Sigmoid colon (tissue), 7 donors: ENCODE results near the gene MSL2. TPM values are rescaled to one million over a fixed set of nuclear protein-coding genes. Genes with fewer than 3 reads are reported as not detected.
"Not testable (repeated sequence)": the region's sequence is repeated elsewhere in the genome, so short reads cannot be mapped to it uniquely, and the experiment has no call there.

Experiments
- DNase-seq: peaks from one replicate; pipeline ENCODE4 v3.0.0-alpha.2; 2019
- H3K27ac ChIP-seq, 4 donors: fragments of 200-600 bp; sonication (generic); one replicate each; pipeline ENCODE4 v1.5.1; 2016 to 2019; ENCODE audit warnings: mild to moderate bottlenecking in 1 of 4
- H3K27me3 ChIP-seq, 3 donors: fragments of 200-600 bp; sonication (generic); one replicate each; pipeline ENCODE4 v1.5.1; 2019; ENCODE audit warnings: mild to moderate bottlenecking in 1 of 3
- H3K36me3 ChIP-seq, 4 donors: fragments of 200-600 bp; sonication (generic); one replicate each; pipeline ENCODE4 v1.5.1; 2016 to 2019
- H3K4me1 ChIP-seq, 4 donors: fragments of 200-600 bp; sonication (generic); one replicate each; pipeline ENCODE4 v1.5.1; 2017 to 2019
- H3K4me3 ChIP-seq, 4 donors: fragments of 200-600 bp; sonication (generic); one replicate each; pipeline ENCODE4 v1.5.1; 2017 to 2019; ENCODE audit warnings: mild to moderate bottlenecking in 2 of 4, moderate library complexity in 1 of 4
- H3K9me3 ChIP-seq, 4 donors: fragments of 200-600 bp in 3 of 4; sonication (generic) in 3 of 4; one replicate each; pipeline versions ENCODE4 v1.5.1 to v1.6.1; 2013 to 2019
- EP300 ChIP-seq, 4 donors: sonication (generic); formaldehyde crosslinking; IDR thresholded peaks; one replicate each; pipeline ENCODE4 v1.6.1; 2017; ENCODE audit warnings: antibody characterized with exemption in 4 of 4
- POLR2A ChIP-seq, 2 donors: fragments of 450-650 bp; IDR thresholded peaks; one replicate each; pipeline ENCODE4 v1.6.1; 2016; ENCODE audit warnings: antibody characterized with exemption in 2 of 2, mild to moderate bottlenecking in 2 of 2, moderate library complexity in 2 of 2
- POLR2AphosphoS5 ChIP-seq, 4 donors: sonication (generic); formaldehyde crosslinking; IDR thresholded peaks; one replicate each; pipeline ENCODE4 v1.6.1; 2017; ENCODE audit warnings: antibody characterized with exemption in 4 of 4
- WGBS, 2 donors: extraction: QIAGEN DNeasy Blood & Tissue Kit; methylation state at CpG; one replicate each; pipeline ENCODE4 v1.1.7; 2013; 5-methylcytosine and 5-hydroxymethylcytosine counted together
- intact Hi-C: fragments of 100-400 bp; cut with DNase I; formaldehyde crosslinking; loops from one replicate; pipeline ENCODE4 v1.15.1; 2023
- polyA plus RNA-seq, 3 donors: library from polyadenylated mRNA; stranded (reverse); fragments of 200-250 nt; gene quantifications; one replicate each; pipeline ENCODE4 v1.2.3, GENCODE V29; 2013
- total RNA-seq, 4 donors: library from RNA; depleted of rRNA; stranded (reverse); fragments of >200 nt; gene quantifications; one replicate each; pipeline ENCODE4 v1.1.0, GENCODE V29; 2016
- TF ChIP-seq, protein P1 (sequence below), 4 experiments: fragments of 450-650 bp in 3 of 4; fragments of 200-600 bp in 1 of 4; IDR thresholded peaks; one replicate each; pipeline ENCODE4 v1.5.1; 2016 to 2019; ENCODE audit warnings: antibody characterized with exemption in 4 of 4, mild to moderate bottlenecking in 3 of 4, moderate library complexity in 2 of 4
- donor health status: healthy with polysubstance abuse.
- donor health status: Bipolar disorder and iron deficiency.
- donor health status: healthy.

Gene MSL2
- total and polyA plus RNA-seq, 7 donors = 3.2 to 23.9 (median 18.7) TPM

DNA sequence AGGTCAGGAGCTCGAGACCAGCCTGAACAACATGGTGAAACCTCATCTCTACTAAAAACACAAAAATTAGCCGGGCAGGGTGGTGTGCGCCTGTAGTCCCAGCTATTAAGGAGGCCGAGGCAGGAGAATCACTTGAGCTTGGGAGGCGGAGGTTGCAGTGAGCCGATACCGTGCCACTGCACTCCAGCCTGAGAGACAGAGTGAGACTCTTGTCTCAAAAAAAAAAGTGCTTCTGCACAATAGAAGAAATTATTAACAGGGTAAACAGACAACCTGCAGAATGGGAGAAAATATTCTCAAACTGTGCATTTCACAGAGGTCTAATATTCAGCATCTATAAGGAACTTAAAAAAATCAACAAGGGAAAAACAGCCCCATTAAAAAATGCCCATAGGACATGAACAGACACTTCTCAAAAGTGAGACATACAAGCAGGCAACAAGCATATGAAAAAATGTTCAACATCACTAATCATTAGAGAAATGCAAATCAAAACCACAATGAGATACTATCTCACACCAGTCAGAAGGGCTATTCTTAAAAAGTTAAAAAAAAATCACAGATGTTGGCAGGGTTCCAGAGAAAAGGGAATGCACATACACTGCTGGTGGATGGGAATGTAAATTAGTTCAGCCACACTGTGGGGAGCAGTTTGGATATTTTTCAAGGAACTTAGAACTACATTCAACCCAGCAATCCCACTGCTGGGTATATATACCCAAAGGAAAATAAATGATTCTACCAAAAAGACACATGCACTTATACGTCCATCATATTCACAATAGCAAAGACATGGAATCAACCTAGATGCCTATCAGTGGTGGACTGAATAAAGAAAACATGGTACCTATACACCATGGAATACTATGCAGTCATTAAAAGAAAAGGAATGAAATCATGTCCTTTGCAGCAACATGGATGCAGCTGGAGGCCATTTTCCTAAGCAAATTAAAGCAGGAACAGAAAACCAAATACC is 75.5 kb downstream of the MSL2 start:
- Histone ChIP-seq H3K9me3 (no peaks in the 10 kb centered on the region), H3K27ac (no peak overlapping the region), H3K4me1 (no peaks in the 10 kb centered on the region), H3K4me3 (no peak overlapping the region), H3K36me3 (peaks cover 0 to 16% (median under 1%) of the 10 kb centered on the region in 4 donors), H3K27me3 (no peaks in the 10 kb centered on the region)
- DNase-seq = no peak
- intact Hi-C loops = no loop called here
- 96 to 97% methylated on average over 8 of the region's 8 CpGs for WGBS, 2 donors
- TF ChIP-seq, protein P1, sequence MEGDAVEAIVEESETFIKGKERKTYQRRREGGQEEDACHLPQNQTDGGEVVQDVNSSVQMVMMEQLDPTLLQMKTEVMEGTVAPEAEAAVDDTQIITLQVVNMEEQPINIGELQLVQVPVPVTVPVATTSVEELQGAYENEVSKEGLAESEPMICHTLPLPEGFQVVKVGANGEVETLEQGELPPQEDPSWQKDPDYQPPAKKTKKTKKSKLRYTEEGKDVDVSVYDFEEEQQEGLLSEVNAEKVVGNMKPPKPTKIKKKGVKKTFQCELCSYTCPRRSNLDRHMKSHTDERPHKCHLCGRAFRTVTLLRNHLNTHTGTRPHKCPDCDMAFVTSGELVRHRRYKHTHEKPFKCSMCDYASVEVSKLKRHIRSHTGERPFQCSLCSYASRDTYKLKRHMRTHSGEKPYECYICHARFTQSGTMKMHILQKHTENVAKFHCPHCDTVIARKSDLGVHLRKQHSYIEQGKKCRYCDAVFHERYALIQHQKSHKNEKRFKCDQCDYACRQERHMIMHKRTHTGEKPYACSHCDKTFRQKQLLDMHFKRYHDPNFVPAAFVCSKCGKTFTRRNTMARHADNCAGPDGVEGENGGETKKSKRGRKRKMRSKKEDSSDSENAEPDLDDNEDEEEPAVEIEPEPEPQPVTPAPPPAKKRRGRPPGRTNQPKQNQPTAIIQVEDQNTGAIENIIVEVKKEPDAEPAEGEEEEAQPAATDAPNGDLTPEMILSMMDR (IDR thresholded peaks at IDR 0.05) = no peak
- TF ChIP-seq POLR2AphosphoS5 (IDR thresholded peaks at IDR 0.05) (no peak), POLR2A (IDR thresholded peaks at IDR 0.05) (no peak), EP300 (IDR thresholded peaks at IDR 0.05) (no peak)

DNA sequence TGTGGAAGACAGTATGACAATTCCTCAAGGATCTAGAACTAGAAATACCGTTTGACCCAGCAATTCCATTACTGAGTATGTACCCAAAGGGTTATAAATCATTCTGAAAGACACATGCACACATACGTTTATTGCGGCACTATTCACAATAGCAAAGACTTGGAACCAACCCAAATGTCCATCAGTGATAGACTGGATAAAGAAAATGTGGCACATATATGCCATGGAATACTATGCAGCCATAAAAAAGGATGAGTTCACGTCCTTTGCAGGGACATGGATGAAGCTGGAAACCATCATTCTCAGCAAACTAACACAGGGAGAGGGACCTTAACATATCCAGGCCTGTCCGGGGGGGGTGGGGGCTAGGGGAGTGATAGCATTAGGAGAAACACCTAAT is 76.4 kb downstream of the MSL2 start:
- intact Hi-C loops, DNase-seq: not testable (repeated sequence)

DNA sequence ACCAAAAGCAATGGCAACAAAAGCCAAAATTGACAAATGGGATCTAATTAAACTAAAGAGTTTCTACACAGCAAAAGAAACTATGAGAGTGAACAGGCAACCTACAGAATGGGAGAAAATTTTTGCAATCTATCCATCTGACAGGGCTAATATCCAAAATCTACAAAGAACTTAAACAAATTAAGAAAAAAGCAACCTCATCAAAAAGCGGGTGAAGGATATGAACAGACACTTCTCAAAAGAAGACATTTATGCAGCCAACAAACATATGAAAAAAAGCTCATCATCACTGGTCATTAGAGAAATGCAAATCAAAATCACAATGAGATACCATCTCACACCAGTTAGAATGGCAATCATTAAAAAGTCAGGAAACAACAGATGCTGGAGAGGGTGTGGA is 76.8 kb downstream of the MSL2 start:
- H3K27me3 ChIP-seq, H3K27ac ChIP-seq, H3K4me3 ChIP-seq, intact Hi-C loops, DNase-seq, H3K36me3 ChIP-seq, H3K4me1 ChIP-seq, H3K9me3 ChIP-seq: not testable (repeated sequence)
- WGBS, 2 donors = 98 to 100% methylated on average over 1 of the region's 1 CpG

More for the DNA sequence above, 76.4 kb downstream of the MSL2 start:
- not testable (repeated sequence) for H3K27ac ChIP-seq, H3K27me3 ChIP-seq, H3K36me3 ChIP-seq, H3K4me1 ChIP-seq, H3K4me3 ChIP-seq, H3K9me3 ChIP-seq
- WGBS, 2 donors = 83 to 95% methylated on average over 5 of the region's 5 CpGs

DNA sequence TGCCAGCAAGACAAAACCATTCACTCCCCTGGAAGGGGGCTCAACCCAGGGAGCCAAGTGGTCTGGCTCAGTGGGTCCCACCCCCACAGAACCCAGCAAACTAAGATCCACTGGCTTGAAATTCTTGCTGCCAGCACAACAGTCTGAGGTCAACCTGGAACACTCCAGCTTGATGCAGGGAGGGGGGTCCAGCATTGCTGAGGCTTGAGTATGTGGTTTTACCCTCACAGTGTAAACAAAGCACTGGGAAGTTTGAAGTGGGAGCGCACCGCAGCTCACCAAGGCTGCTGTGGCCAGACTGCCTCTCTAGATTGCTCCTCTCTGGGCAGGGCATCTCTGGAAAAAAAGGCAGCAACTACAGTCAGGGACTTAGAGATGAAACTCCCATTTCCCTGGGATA is 81.7 kb downstream of the MSL2 start:
- no peaks in the 10 kb centered on the region for H3K4me1 ChIP-seq
- WGBS, 2 donors = 92 to 93% methylated on average over 2 of the region's 2 CpGs
- peaks cover 0 to 27% (median 0%) of the 10 kb centered on the region in 4 donors for H3K36me3 ChIP-seq
- TF ChIP-seq EP300 (IDR thresholded peaks at IDR 0.05) (no peak), POLR2A (IDR thresholded peaks at IDR 0.05) (no peak), POLR2AphosphoS5 (IDR thresholded peaks at IDR 0.05) (no peak)
- TF ChIP-seq, protein P1 (IDR thresholded peaks at IDR 0.05) = no peak
- no peak overlapping the region for H3K4me3 ChIP-seq
- no peak for DNase-seq
- H3K27me3 ChIP-seq = no peaks in the 10 kb centered on the region
- intact Hi-C loops = no loop called here
- H3K9me3 ChIP-seq = no peaks in the 10 kb centered on the region
- H3K27ac ChIP-seq = no peak overlapping the region

DNA sequence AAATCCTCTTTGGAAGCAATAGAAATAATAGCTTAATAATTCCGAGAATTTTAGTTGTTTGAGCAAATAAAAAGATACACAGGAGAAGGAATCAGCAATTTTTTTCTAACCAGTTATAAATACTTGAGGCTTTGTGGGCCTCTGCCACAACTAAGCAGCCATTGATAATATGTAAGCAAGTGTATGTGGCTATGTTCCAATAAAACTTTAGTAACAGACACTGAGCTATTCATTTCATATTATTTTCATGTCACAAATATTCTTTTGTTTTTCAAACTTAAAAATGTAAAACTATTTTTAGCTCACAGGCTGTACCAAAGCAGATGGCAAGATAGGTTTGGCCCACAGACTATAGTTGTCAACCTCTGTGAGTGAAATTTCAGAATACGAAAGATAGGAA is 85.7 kb downstream of the MSL2 start:
- intact Hi-C loops = no loop called here
- Histone ChIP-seq H3K4me3 (no peak overlapping the region), H3K4me1 (no peaks in the 10 kb centered on the region), H3K27ac (no peak overlapping the region), H3K9me3 (no peaks in the 10 kb centered on the region), H3K27me3 (no peaks in the 10 kb centered on the region), H3K36me3 (peaks cover 0 to 49% (median 2%) of the 10 kb centered on the region in 4 donors)
- DNase-seq = no peak
- TF ChIP-seq POLR2A (IDR thresholded peaks at IDR 0.05) = no peak
- no peak for TF ChIP-seq EP300 (IDR thresholded peaks at IDR 0.05)
- TF ChIP-seq, protein P1 (IDR thresholded peaks at IDR 0.05) = no peak
- TF ChIP-seq POLR2AphosphoS5 (IDR thresholded peaks at IDR 0.05) = no peak
- 96 to 97% methylated on average over 2 of the region's 2 CpGs for WGBS, 2 donors
